Measurements from ENCODE around the gene CNNM2.
A peak's percentile ranks its signal among the peaks of the same experiment; 100 is the strongest.
"Not testable (repeated sequence)": the region's sequence is repeated elsewhere in the genome, so short reads cannot be mapped to it uniquely, and the experiment has no call there.

The CNNM2 gene

GRCh38 chr10:103062854-103063590, 144.9 kb downstream of the CNNM2 start:
- no peaks in the 10 kb centered on the region for H3K9me3 ChIP-seq
- intact Hi-C loops (cut with DNase I; ENCODE audit: low total_unique reads) = loop anchor here (2.0 kb wide), 1 partner anchor 144 kb away; the partner anchor contains the start of gene CNNM2
- peaks cover 0 to 59% (median 7%) of the 10 kb centered on the region in 4 donors for H3K4me1 ChIP-seq
- no peak overlapping the region for H3K27ac ChIP-seq
- H3K4me3 ChIP-seq = no peak overlapping the region
- peaks cover 0 to 17% (median 0%) of the 10 kb centered on the region in 3 donors for H3K36me3 ChIP-seq
- DNase-seq = no peak
- TF ChIP-seq, protein P1, sequence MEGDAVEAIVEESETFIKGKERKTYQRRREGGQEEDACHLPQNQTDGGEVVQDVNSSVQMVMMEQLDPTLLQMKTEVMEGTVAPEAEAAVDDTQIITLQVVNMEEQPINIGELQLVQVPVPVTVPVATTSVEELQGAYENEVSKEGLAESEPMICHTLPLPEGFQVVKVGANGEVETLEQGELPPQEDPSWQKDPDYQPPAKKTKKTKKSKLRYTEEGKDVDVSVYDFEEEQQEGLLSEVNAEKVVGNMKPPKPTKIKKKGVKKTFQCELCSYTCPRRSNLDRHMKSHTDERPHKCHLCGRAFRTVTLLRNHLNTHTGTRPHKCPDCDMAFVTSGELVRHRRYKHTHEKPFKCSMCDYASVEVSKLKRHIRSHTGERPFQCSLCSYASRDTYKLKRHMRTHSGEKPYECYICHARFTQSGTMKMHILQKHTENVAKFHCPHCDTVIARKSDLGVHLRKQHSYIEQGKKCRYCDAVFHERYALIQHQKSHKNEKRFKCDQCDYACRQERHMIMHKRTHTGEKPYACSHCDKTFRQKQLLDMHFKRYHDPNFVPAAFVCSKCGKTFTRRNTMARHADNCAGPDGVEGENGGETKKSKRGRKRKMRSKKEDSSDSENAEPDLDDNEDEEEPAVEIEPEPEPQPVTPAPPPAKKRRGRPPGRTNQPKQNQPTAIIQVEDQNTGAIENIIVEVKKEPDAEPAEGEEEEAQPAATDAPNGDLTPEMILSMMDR (IDR thresholded peaks at IDR 0.05) = peak; percentile 33 to 39
- no peaks in the 10 kb centered on the region for H3K27me3 ChIP-seq

DNA sequence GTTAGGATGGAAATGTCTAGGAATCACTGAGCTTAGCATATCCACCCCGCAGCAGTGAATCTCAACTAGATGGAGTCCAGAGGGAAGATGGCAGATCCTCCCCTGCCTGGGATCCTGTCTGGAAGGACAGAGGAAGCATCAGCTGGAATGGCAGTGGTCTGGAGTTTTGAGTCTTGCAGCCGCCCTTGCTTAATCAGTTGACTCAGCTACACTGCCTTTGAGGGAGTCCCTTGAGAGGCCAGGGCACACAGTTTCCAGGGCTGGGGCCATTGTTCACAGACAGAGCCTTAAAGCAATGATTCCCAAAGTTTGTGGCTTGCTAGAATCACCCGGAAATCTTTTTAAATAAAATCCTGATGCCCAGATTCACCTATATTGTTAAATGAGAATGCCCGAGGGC, 146.9 kb downstream of the CNNM2 start:
- TF ChIP-seq, protein P1 (IDR thresholded peaks at IDR 0.05) = no peak
- no peak overlapping the region for H3K4me3 ChIP-seq
- no peak overlapping the region for H3K27ac ChIP-seq
- peaks cover 0 to 51% (median 11%) of the 10 kb centered on the region in 4 donors for H3K4me1 ChIP-seq
- H3K27me3 ChIP-seq = no peaks in the 10 kb centered on the region
- no peaks in the 10 kb centered on the region for H3K9me3 ChIP-seq
- H3K36me3 ChIP-seq = peaks cover 0 to 27% (median 8%) of the 10 kb centered on the region in 3 donors
- DNase-seq = no peak
- intact Hi-C loops (cut with DNase I; ENCODE audit: low total_unique reads) = no loop called here

- DNase-seq = no peak
- intact Hi-C loops (cut with DNase I; ENCODE audit: low total_unique reads) = no loop called here
- Histone ChIP-seq H3K4me1 (peaks cover 0 to 39% (median 7%) of the 10 kb centered on the region in 4 donors), H3K27me3 (no peaks in the 10 kb centered on the region), H3K36me3 (peaks cover 0 to 29% (median 8%) of the 10 kb centered on the region in 3 donors), H3K9me3 (no peaks in the 10 kb centered on the region), H3K27ac (peak overlapping the region in 1 of 2 donors; percentile 25), H3K4me3 (no peak overlapping the region)
- TF ChIP-seq, protein P1 (IDR thresholded peaks at IDR 0.05) = no peak
These were observed 148.3 kb downstream of the CNNM2 start for GRCh38 chr10:103066141-103067098.

DNA sequence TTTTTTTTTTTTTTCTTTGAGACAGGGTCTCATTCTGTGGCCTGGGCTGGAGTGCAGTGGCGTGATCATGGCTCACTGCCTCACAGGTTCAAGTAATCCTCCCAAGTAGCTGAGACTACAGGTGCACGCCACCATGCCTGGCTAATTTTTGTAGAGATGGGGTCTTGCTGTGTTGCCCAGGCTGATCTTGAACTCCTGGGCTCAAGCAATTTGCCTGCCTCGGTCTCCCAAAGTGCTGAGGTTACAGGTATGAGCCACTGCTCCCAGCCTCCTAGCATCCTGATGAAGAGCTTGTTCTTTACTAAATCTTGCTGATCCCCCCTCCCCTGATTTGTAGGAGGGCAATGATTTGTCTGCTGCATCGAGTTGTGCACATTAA, 149.0 kb downstream of the CNNM2 start:
- H3K27me3 ChIP-seq; H3K27ac ChIP-seq; H3K4me3 ChIP-seq; DNase-seq; H3K9me3 ChIP-seq; intact Hi-C loops (cut with DNase I; ENCODE audit: low total_unique reads): not testable (repeated sequence)
- H3K36me3 ChIP-seq = peaks cover 0 to 35% (median 8%) of the 10 kb centered on the region in 3 donors
- H3K4me1 ChIP-seq = peaks cover 0 to 32% (median 7%) of the 10 kb centered on the region in 4 donors

- H3K4me1 ChIP-seq = peaks cover 0 to 28% (median 7%) of the 10 kb centered on the region in 4 donors
- peaks cover 0 to 38% (median 8%) of the 10 kb centered on the region in 3 donors for H3K36me3 ChIP-seq
- peak overlapping the region in 1 of 2 donors; percentile 13 for H3K27ac ChIP-seq
- H3K9me3 ChIP-seq = no peaks in the 10 kb centered on the region
- intact Hi-C loops (cut with DNase I; ENCODE audit: low total_unique reads) = no loop called here
- no peak overlapping the region for H3K4me3 ChIP-seq
- no peak for DNase-seq
- no peaks in the 10 kb centered on the region for H3K27me3 ChIP-seq
- TF ChIP-seq, protein P1 (IDR thresholded peaks at IDR 0.05) = no peak
These were observed 149.4 kb downstream of the CNNM2 start for GRCh38 chr10:103067484-103067883.
